Loucy (cell line): Measurements from ENCODE around the gene TTI1.

ENCODE experiments used
- EZH2phosphoT487 ChIP-seq: fragments of 200-600 bp; IDR thresholded peaks from 2 replicates; pipeline ENCODE4 v1.6.1; 2018; ENCODE audit warnings: antibody characterized with exemption, mild to moderate bottlenecking, moderate library complexity, borderline replicate concordance
- TF ChIP-seq, protein P1 (sequence below): fragments of 200-600 bp; sonication (generic); conservative IDR thresholded peaks from 2 replicates; pipeline ENCODE4 v1.5.1; 2014; ENCODE audit warnings: mild to moderate bottlenecking, antibody characterized with exemption, low read length

DNA sequence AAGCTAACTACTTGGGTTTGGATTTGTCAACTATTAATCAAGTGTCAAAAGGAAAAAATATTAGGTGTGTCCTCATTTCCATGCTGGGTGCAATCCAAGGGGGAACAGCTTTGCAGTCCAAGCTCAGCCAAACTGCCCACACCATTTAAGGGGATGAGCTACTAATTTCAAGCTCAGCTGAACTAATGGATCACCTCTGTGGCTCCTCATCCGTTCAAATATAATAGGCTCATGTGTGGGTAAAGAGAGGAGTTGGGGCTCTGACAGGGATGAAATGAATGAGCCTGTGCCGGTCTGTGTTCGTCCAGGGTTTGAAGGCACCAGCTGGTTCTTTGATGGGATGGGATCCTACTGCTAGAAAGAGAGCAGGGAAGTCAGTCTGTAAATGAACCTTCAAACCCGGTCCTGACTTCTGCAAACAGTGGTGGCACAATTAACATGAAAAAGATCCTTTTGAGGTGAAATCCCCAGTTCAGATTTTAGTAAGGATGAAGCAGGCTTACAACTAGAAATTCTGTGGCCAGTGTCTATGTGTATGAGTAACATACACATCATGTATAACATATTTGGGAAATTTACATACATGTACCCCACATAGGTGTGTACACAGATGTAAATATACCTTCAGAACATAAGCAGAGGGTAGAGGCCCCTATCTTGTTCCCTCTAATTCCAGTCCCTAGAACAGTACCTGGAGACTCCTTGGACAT lies 41.9 kb downstream of the TTI1 start:
- TF ChIP-seq, protein P1, sequence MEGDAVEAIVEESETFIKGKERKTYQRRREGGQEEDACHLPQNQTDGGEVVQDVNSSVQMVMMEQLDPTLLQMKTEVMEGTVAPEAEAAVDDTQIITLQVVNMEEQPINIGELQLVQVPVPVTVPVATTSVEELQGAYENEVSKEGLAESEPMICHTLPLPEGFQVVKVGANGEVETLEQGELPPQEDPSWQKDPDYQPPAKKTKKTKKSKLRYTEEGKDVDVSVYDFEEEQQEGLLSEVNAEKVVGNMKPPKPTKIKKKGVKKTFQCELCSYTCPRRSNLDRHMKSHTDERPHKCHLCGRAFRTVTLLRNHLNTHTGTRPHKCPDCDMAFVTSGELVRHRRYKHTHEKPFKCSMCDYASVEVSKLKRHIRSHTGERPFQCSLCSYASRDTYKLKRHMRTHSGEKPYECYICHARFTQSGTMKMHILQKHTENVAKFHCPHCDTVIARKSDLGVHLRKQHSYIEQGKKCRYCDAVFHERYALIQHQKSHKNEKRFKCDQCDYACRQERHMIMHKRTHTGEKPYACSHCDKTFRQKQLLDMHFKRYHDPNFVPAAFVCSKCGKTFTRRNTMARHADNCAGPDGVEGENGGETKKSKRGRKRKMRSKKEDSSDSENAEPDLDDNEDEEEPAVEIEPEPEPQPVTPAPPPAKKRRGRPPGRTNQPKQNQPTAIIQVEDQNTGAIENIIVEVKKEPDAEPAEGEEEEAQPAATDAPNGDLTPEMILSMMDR: no peak
- no peak for TF ChIP-seq EZH2phosphoT487
